ENCODE measurements around the gene AQP10.
A peak's percentile ranks its signal among the peaks of the same experiment; 100 is the strongest.
"Not testable (repeated sequence)": the region's sequence is repeated elsewhere in the genome, so short reads cannot be mapped to it uniquely, and the experiment has no call there.

AQP10 gene, protein sequence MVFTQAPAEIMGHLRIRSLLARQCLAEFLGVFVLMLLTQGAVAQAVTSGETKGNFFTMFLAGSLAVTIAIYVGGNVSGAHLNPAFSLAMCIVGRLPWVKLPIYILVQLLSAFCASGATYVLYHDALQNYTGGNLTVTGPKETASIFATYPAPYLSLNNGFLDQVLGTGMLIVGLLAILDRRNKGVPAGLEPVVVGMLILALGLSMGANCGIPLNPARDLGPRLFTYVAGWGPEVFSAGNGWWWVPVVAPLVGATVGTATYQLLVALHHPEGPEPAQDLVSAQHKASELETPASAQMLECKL

DNA sequence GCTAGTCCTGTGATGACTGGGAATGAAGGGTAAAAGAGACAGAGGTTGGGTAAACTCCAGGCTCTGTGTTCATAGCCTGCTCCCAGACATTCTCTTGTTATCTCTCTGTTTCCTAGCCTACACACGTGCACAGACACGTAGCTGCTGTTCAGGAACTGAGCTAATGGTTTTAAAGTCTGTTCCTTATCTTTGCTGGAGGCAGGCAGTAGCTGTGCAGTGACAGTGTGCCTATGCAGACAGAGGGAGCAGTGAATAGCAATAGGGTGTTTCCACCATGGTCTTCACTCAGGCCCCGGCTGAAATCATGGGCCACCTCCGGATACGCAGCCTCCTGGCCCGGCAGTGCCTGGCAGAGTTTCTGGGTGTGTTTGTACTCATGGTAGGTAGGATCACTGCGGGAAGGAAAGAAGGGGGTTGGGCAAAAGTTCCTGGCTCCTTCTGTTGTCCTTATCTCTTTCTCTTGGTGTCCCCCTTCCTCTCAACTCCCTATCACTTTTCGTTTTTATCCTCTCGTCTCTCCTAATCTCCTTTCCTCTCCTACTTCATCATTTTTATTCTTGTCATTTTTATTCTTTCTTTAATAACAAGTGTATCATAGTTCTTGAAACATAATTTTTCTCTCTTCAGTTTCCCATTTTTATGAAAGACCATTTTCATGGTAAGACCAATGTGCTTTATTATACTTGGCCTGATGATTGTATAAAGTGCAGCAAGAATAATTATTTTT lies at the start of gene AQP10:
Gene AQP10, plus strand, starts transcription at position 212 of the 727 bp plus-strand sequence. Its CDS starts 63 bp downstream, at position 275.
- no peak for DNase-seq

DNA sequence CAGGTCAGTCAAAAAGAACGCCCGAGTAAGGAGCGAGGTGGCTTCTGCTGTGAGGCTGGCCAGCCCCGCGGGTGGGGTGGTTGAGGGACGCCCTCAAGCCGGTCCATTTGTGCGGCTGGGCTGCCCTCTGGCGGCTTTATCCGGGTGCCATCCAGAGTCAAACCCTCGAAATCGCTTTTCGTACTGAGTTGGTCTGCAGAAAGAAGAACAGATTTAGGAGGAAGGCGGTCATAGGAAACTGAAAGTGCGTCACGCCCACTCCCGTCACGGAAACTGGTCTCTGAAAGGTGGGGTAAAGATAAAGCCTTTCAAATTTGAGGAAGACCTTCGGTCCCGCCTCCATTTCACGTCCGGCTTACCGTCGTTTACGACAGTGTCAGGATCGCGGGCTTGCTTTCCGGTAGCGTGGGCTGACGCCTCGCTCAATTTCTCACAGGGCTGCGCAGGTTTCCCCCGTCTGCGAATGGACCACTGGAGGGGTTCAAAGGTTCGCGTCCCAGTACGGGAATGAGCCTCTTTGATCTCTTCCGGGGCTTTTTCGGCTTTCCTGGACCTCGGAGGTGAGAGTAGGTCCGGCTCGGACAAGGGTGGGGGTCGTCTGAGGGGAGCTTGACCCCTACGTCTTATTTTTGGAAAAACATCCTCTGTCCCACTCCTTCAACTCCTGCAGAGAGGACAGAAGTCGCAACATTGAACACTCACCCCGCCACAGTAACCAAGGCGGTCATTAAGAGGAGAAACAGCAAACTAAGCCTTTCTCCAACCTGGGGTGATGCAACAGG lies 48.5 kb upstream of the AQP10 start, which contains the start of gene HAX1:
Gene HAX1, plus strand, starts transcription at position 413 of the 782 bp plus-strand sequence. Its CDS starts 95 bp downstream, at position 508.
- DNase-seq = peak; percentile 94

DNA sequence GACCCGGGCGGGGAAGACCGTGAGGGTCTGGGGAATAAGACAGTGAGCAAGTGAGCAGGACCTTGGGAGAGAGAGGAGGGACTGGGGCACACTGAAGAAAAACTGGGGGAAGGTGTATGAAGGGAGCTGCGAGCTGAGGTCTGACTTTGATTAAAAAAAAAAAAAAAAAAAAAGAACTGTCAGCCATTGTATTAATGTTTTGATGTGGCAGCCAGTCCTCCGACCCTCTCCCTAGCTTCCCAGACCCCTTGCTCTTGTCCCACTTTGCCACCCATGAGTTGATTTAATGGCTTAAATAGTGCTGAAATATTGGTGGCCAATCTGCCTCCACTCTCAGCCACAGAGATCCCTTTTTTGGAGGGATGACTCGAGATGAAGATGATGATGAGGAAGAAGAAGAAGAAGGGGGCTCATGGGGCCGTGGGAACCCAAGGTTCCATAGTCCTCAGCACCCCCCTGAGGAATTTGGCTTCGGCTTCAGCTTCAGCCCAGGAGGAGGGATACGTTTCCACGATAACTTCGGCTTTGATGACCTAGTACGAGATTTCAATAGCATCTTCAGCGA lies 47.8 kb upstream of the AQP10 start:
- DNase-seq = no peak

DNA sequence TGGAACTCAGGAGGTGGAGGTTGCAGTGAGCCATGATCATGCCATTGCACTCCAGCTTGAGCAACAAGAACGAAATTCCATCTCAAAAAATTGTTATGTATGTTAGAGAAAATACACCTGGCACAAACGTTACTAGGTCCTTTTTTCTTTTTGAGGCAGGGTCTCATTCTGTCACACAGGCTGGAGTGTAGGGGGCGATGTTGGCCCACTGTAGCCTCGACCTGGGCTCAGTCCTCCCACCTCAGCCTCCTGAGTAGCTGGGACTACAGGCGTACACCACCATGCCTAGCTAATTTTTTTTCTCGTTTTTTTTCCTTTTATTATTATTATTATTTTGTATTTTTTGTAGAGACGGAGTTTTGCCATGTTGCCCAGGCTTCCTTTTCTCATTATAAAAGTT lies 44.1 kb upstream of the AQP10 start:
- DNase-seq = no peak

DNA sequence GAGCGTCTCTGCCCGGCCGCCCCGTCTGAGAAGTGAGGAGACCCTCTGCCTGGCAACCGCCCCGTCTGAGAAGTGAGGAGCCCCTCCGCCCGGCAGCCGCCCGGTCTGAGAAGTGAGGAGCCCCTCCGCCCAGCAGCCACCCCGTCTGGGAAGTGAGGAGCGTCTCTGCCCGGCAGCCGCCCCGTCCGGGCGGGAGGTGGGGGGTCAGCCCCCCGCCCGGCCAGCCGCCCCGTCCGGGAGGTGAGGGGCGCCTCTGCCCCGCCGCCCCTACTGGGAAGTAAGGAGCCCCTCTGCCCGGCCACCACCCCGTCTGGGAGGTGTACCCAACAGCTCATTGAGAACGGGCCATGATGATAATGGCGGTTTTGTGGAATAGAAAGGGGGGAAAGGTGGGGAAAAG lies 33.3 kb upstream of the AQP10 start:
- DNase-seq = not testable (repeated sequence)

DNA sequence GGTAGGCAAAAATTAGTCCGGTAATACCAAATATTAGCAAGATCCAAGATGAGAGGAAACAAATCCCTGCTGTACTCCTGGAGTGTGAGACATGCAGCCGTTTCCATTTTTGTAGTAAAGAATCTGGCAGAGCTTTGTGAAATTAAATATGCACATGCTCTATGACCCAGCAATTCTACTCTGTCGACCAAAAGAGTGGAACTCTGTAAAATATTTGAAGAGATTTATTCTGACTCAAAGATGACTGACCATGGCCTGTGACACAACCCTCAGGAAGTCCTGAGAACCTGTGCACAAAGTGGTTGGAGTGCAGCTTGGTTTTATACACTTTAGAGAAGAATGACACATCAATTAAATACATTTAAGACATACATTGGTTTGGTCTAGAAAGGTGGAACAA lies 32.2 kb upstream of the AQP10 start:
- DNase-seq = no peak

DNA sequence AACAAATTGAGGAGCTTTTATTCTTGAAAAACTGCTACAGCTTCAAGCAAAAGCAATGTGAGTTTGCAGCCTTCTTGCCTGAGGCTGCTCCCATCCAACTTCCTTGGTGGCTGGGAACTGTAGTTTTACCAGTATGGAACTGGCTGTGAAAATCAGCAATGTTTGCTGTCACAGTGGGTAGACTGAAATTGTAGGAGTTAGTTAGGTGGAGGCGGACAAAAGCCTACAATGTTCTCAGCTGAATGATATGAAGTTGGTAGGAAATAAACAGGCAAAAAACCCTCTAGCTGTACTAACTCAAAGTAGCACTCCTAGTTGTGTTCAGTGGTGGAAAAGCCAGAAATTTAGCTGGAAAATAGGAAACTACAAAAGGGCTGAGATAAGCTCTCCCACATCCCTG lies 30.0 kb upstream of the AQP10 start:
- no peak for DNase-seq

DNA sequence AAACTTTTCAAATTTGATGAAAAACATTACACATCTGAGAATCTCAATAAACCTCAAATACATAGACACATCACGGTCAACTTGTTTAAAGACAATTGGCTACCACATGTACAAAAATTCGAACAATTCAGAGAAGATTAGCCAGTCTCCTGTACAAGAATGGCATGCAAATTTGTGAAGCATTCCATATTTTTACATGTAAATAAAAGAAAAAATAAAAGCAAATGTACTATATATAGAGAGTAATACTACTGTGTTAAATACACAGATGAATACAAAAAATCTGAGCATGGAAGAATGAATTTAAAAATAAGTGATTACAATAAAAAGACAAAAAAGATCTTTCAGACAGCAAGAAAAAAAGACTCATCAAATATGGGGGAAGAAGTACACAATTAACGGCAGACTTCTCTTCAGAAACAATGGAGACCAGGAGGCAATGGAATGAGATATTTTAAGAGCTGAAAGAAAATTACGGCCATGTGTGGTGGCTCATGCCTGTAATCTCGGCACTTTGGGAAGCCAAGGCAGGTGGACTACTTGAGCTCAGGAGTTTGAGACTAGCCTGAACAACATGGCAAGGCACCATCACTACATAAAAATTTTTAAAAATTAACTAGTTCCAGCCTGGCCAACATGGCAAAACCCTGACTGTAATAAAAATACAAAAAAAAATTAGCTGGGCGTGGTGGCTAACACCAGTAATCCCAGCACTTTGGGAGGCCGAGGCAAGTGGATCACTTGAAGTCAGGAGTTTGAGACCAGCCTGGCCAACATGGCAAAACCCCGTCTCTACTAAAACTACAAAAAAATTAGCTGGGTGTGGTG lies 25.3 kb upstream of the AQP10 start:
- DNase-seq = peak; percentile 3

DNA sequence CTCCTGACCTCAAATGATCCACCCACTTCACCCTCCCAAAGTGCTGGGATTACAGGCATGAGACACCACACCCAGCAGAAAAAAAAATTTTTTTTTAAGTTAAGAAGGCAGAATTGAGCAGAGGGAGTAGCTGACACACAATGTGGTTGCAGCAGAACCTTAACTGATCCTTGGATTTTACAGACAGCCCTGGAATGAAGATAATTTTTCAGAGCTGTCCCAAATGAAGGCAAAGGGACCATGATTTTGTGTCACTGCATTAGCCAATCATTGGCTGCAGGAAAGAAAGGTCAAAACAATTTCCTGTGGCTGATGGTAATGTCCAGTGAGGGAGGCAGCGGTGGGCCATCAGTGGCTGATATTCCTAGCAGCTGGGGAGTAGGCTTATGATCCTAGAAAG lies 19.3 kb upstream of the AQP10 start:
- no peak for DNase-seq

DNA sequence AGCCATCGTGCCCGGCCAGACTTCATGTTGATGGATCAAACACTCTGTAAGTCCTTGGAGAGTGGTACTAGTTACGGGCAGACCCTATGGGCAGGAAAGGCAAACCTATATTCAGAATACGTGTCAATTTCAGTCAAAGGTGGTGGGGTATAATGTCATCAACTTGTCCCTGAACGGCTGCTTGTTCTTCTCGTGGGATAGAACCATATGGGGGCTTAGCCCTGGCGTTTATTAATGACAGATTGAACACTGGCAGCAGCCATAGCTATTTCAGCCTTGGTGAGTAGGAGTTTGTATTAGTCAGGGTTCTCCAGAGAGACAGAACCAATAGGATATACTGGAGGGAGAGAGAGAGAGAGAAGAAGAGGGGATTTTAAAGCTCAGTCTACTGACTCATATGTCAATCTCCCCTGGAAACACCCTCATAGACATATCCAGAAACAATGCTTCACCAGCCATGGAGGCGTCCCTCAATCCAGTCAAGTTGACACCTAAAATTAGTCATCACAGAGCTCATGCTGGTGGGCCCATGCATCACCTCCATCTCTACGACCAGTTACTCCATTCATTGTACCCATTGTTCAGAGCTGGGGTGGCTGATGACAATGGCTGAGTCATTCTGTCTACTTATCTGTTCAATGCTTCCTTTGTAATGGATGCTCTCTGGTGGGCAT lies 16.1 kb upstream of the AQP10 start:
- no peak for DNase-seq

DNA sequence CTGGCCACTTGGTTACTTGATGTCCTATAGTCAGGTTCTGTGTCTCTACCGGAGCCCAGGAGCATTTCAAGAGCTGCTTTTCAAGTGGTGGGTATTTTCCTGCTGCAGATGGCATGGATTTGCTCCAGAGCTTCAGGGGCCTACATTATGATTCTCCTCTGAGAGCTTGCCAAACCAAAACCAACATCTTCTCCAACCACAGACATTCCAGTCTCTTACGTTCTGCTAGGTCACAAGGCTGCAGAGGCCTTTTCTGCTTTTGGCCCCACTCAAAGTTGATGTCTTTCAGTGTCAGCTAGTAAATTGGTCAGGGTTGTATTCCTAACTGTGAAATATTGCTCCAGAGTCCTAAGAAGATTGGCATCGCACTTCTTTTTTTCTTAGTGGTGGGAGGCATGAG lies 14.7 kb upstream of the AQP10 start:
- no peak for DNase-seq

DNA sequence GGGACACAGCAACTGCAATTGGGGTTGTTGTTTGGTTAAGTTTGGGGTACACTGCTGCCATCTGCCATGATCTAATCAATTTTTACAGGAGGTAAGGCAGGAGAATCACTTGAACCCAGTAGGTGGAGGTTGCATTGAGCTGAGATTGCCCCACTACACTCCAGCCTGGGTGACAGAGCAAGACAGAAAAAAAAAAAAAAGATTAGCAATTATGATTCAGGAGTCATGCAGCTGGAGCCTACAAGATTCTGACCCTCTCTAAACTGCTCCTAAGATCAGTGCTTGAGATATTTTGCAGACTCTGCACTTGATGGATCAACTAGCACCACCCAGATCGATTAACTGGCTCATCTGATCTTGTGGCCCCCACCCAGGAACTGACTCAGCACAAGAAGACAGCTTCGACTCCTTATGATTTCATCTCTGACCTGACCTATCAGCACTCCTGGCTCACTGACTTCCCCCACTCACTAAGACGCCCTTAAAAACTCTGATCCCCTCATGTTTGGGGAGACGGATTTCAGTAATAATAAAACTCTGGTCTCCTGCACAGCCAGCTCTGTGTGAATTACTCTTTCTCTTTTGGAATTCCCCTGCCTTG lies 13.1 kb upstream of the AQP10 start:
- DNase-seq = not testable (repeated sequence)

DNA sequence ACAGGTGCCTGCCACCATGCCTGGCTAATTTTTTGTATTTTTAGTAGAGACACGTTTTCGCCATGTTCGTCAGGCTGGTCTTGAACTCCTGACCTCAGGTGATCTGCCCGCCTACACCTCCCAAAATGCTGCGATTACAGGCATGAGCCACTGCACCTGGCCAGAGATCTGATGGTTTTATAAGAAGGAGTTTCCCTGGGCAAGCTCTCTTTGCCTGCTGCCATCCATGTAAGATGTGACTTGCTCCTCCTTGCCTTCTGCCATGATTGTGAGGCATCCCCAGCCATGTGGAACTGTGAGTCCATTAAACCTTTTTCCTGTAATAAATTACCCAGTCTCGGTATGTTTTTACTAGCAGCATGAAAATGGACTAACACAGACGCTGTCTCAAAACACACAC lies 11.8 kb upstream of the AQP10 start:
- not testable (repeated sequence) for DNase-seq

DNA sequence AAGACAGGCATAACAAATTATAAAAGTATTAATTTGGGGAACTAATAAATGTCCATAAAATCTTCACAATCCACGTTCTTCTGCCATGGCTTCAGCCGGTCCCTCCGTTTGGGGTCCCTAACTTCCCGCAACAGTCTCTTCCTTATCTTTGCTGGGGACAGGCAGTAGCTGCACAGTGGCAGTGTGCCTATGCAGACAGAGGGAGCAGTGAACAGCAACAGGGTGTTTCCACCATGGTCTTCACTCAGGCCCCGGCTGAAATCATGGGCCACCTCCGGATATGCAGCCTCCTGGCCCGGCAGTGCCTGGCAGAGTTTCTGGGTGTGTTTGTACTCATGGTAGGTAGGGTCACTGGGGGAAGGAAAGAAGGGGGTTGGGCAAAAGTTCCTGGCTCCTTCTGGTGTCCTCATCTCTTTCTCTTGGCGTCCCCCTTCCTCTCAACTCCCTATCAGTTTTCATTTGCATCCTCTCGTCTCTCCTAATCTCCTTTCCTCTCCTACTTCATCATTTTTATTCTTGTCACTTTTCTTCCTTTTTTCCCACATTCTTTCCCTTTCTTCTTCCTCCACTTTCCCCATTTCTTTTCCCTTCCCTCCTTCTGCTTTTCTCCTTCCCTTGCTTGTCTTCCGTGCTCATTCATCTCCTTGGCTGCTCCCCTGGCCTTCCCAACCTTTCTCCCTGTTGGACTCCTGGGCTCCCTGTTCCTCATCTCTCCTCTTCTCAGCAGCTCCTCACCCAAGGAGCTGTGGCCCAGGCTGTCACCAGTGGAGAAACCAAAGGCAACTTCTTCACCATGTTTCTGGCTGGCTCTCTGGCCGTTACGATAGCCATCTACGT lies 8.4 kb upstream of the AQP10 start:
- not testable (repeated sequence) for DNase-seq

DNA sequence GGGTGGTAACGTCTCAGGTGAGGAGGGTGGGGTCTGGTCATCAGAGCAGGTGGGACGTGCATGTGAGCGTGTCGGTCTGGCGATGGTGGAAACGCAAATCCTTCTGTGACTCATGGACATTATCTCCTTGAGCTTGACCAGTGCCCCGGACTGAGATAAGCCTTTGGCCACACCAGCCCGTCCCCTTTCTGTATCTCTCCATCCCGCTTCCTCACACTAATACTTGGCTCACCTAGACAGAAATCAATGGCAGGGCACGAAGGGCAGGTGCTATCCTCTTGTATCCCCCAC lies 7.9 kb upstream of the AQP10 start:
- no peak for DNase-seq

DNA sequence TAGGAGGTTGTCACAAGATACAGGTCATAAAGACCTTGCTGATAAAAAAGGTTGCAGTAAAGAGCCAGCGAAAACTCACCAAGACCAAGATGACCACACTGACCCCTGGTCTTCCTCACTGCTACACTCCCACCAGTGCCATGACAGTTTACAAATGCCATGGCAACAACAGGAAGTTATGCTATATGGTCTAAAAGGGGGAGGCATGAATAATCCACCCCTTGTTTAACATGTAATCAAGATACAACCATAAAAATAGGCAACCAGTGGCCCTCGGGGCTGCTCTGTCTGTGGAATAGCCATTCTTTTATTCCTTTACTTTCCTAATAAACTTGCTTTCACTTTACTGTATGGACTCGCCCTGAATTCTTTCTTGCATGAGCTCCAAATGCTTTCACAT lies 6.7 kb upstream of the AQP10 start:
- DNase-seq = not testable (repeated sequence)

DNA sequence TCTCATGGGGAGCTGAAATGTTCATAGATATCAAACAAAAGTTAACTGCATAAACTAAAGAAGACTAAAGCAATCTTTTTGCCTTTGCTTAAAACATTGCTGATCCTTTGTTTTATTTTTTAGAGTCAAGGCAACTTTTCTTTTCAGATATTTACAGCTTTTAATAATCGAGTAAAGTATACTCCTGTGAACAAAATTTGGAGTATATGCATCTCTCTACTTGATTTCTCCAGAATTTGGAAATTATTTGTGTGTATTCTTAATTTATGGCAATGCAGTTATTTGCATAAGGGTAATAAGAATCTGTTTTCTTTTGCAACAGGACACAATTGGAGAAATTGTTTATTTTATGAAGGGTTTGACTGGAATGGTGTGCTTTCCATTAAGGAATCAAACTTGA lies 4.2 kb upstream of the AQP10 start:
- DNase-seq = no peak

DNA sequence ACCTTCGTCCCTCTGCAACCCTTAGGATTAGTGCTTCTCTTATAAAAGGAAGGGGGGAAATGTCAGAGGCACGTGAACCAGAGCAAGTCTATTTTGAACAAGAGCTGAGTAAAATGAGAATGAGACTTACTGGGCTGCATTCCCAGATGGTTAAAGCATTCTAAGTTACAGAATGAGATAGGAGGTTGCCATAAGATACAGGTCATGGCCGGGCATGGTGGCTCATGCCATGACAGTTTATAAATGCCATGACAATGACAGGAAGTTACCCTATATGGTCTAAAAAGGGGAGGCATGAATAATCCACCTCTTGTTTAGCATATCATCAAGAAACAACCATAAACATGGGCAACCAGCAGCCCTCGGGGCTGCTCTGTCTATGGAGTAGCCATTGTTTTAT lies 2.5 kb upstream of the AQP10 start:
- DNase-seq = no peak

DNA sequence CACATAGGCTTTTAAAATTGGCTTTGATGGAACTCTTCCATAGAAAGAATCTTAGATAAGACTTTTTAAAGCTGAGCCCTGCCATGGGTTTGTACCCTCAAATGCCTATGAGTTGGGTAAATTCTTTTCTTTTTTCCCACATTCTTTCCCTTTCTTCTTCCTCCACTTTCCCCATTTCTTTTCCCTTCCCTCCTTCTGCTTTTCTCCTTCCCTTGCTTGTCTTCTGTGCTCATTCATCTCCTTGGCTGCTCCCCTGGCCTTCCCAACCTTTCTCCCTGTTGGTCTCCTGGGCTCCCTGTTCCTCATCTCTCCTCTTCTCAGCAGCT lies 679 bp downstream of the AQP10 start:
- DNase-seq = not testable (repeated sequence)

DNA sequence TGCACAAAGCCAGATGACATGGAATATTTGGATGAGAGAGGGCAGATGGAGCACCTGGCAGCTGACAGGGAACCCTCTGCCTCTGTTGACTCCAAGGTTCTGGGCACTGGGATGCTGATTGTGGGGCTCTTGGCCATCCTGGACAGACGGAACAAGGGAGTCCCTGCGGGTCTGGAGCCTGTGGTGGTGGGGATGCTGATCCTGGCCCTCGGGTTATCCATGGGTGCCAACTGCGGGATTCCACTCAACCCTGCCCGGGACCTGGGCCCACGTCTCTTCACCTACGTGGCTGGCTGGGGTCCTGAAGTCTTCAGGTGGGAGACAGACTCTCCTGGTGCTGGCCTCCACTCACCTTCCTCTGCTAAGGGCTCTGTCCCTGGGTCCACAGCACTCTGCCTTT lies 2.6 kb downstream of the AQP10 start:
- no peak for DNase-seq

DNA sequence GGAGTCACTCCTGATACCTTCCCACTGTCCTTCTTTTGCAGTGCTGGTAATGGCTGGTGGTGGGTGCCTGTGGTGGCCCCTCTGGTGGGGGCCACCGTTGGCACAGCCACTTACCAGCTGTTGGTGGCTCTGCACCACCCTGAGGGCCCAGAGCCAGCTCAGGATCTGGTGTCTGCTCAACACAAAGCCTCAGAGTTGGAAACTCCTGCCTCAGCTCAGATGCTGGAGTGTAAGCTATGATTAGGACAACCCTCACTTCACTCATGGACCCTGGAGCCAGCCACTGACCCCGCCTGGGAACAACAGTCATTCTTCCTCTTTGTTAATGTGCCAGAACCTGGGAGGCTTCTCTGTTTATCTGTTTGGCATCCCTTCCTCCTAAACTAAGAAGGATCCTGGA lies 3.3 kb downstream of the AQP10 start:
- DNase-seq = no peak

Measured in GF-D8 (cell line).